ENCODE results near the gene HDAC5. TPM values are rescaled to one million over a fixed set of nuclear protein-coding genes. Genes with fewer than 3 reads are reported as not detected.

The HDAC5 gene
- total RNA-seq, 1 experiment from 2014 or later, result 11.5 TPM

DNA sequence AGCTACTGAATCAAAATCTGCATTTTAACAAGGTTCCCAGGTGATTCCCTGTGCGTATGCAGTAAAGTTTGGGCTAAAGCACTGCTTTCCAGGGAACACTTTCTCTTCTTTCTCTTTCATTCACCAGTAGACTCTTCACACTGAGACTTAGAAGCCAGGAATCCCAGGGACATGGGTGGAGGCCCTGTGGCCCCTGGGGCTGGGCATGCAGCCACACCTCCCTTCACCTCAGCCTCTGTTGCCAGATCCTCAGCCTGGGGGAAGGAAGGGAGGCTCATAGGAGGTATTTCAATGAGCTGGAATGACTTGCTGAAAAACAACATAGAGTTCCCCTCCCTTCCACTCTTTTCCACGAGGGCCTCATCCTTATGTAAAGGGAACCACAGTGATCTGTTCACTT lies 51.7 kb downstream of the HDAC5 start:
- in situ Hi-C loops (cut with HindIII; ENCODE audit: low pct_unique_long_range_greater_than_20kb, low sequenced_read_pairs) (no loop called here), intact Hi-C loops (cut with micrococcal nuclease; ENCODE audit: unreplicated experiment) (no loop called here)
- peaks cover 18% of the 10 kb centered on the region for H3K4me1 ChIP-seq (ENCODE audit: control insufficient read depth, insufficient read depth, low read length)
- no peaks in the 10 kb centered on the region for H3K9me3 ChIP-seq (ENCODE audit: control insufficient read depth, insufficient read depth, low read depth, low read length)
- peak overlapping the region; percentile 71 to 87 for H3K4me3 ChIP-seq (ENCODE audit: low read depth in 2 of 2, low read length in 2 of 2)
- POLR2A ChIA-PET, result interaction anchor here (0.7 kb wide), 1 partner anchor 291 kb away, joined by 5 read pairs; no protein-coding TSS in a partner anchor
- CTCF ChIA-PET, result interaction anchor here (0.6 kb wide), 1 partner anchor 49 kb away, joined by 5 read pairs; no protein-coding TSS in a partner anchor
- H3K27ac ChIP-seq (ENCODE audit: low read length), result peak overlapping the region; percentile 93
- TF ChIP-seq TCF7L2 (IDR thresholded peaks at IDR 0.05; ENCODE audit: low read depth, low read length), result no peak
- ATAC-seq (no peak), DNase-seq (ENCODE audit: low read depth, low spot score) (no peak)
- BruUV-seq (replicated peaks), result TSS peak; percentile 84
- H3K36me3 ChIP-seq (ENCODE audit: control insufficient read depth, insufficient read depth, low read length), result peaks cover 2% of the 10 kb centered on the region; the same call in 1 of the 2 replicates
- no peaks in the 10 kb centered on the region for H3K27me3 ChIP-seq (ENCODE audit: control insufficient read depth, insufficient read depth, low read length)

DNA sequence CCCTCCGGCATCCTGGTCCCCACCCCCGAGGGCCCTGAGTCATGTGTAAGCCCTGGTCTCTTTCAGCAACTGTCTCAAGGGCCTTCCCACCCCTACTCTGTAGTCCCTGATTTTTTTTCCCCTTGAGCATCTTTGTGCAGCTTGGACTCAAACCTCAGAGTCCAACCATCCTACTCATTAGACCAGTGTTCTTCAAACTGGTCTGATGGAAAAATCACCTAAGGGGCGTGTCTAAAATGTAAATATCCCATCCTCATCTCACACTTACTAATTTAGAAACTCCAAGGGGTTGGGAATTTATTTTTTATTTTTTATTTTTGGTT lies 52.3 kb downstream of the HDAC5 start:
- intact Hi-C loops (cut with micrococcal nuclease; ENCODE audit: unreplicated experiment), result no loop called here
- Histone ChIP-seq H3K9me3 (ENCODE audit: control insufficient read depth, insufficient read depth, low read depth, low read length) (no peaks in the 10 kb centered on the region), H3K27me3 (ENCODE audit: control insufficient read depth, insufficient read depth, low read length) (no peaks in the 10 kb centered on the region), H3K27ac (ENCODE audit: low read length) (peak overlapping the region; percentile 93), H3K4me1 (ENCODE audit: control insufficient read depth, insufficient read depth, low read length) (peaks cover 20% of the 10 kb centered on the region), H3K36me3 (ENCODE audit: control insufficient read depth, insufficient read depth, low read length) (peaks cover 2% of the 10 kb centered on the region; the same call in 1 of the 2 replicates), H3K4me3 (ENCODE audit: low read depth in 2 of 2, low read length in 2 of 2) (peak overlapping the region; percentile 71 to 87)
- ChIA-PET CTCF (no interaction called here), POLR2A (interaction anchor here (0.7 kb wide), 1 partner anchor 291 kb away, joined by 5 read pairs; no protein-coding TSS in a partner anchor)
- TF ChIP-seq, protein P1, sequence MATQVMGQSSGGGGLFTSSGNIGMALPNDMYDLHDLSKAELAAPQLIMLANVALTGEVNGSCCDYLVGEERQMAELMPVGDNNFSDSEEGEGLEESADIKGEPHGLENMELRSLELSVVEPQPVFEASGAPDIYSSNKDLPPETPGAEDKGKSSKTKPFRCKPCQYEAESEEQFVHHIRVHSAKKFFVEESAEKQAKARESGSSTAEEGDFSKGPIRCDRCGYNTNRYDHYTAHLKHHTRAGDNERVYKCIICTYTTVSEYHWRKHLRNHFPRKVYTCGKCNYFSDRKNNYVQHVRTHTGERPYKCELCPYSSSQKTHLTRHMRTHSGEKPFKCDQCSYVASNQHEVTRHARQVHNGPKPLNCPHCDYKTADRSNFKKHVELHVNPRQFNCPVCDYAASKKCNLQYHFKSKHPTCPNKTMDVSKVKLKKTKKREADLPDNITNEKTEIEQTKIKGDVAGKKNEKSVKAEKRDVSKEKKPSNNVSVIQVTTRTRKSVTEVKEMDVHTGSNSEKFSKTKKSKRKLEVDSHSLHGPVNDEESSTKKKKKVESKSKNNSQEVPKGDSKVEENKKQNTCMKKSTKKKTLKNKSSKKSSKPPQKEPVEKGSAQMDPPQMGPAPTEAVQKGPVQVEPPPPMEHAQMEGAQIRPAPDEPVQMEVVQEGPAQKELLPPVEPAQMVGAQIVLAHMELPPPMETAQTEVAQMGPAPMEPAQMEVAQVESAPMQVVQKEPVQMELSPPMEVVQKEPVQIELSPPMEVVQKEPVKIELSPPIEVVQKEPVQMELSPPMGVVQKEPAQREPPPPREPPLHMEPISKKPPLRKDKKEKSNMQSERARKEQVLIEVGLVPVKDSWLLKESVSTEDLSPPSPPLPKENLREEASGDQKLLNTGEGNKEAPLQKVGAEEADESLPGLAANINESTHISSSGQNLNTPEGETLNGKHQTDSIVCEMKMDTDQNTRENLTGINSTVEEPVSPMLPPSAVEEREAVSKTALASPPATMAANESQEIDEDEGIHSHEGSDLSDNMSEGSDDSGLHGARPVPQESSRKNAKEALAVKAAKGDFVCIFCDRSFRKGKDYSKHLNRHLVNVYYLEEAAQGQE (IDR thresholded peaks at IDR 0.05; ENCODE audit: insufficient read depth in 1 of 2, low read depth in 2 of 2, low read length in 1 of 2), result no peak
- TF ChIP-seq SIN3A (IDR thresholded peaks at IDR 0.05; ENCODE audit: borderline replicate concordance, insufficient read depth, low read depth, low read length), result no peak
- in situ Hi-C loops (cut with HindIII; ENCODE audit: low pct_unique_long_range_greater_than_20kb, low sequenced_read_pairs), result no loop called here
- ATAC-seq (no peak), DNase-seq (ENCODE audit: low read depth, low spot score) (no peak)
- no TSS peak for BruUV-seq (replicated peaks)

DNA sequence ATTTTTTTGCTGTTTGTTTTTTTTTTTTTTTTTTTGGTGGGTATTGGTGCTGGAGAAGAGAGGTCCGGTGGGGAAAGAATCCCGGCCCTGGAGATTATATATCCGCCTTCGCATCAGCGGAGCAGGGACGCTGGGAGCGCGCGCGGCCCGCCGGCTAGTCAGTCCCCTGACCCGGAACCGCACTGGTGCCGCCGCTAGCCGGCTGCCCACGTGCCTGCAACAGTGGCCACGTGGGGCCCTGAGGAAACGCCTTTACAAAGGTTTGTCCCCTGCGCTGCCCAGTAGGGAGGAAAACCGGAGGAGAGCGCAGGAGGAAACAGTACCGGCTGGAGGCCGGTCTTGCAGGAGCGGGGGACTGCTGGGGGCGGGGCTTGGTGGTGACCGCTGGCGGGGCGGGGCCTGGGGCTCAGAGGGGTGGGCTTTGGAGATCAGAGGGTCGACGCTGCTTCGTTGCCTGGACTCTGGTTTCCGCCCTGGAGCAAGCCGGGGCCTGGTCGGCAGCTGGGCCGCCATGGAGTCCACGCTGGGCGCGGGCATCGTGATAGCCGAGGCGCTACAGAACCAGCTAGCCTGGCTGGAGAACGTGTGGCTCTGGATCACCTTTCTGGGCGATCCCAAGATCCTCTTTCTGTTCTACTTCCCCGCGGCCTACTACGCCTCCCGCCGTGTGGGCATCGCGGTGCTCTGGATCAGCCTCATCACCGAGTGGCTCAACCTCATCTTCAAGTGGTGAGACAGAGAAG lies 52.8 kb downstream of the HDAC5 start, which contains the start of gene G6PC3:
Gene G6PC3, plus strand, starts transcription at position 281 of the 743 bp plus-strand sequence. Its CDS starts 231 bp downstream, at position 512.
- Histone ChIP-seq H3K27me3 (ENCODE audit: control insufficient read depth, insufficient read depth, low read length) (no peaks in the 10 kb centered on the region), H3K4me3 (ENCODE audit: low read depth in 2 of 2, low read length in 2 of 2) (peak within 1 kb of the TSS; percentile 71 to 87), H3K9me3 (ENCODE audit: control insufficient read depth, insufficient read depth, low read depth, low read length) (no peaks in the 10 kb centered on the region), H3K4me1 (ENCODE audit: control insufficient read depth, insufficient read depth, low read length) (peaks cover 20% of the 10 kb centered on the region), H3K27ac (ENCODE audit: low read length) (peak within 1 kb of the TSS; percentile 95), H3K36me3 (ENCODE audit: control insufficient read depth, insufficient read depth, low read length) (peaks cover 2% of the 10 kb centered on the region; the same call in 1 of the 2 replicates)
- ChIA-PET POLR2A (interaction anchor here (0.7 kb wide), 3 partner anchors 56 to 345 kb away, joined by 5 to 10 read pairs (median 5); partner anchors contain the start of gene TMEM101), CTCF (no interaction called here)
- in situ Hi-C loops (cut with HindIII; ENCODE audit: low pct_unique_long_range_greater_than_20kb, low sequenced_read_pairs), result no loop called here
- DNase-seq (ENCODE audit: low read depth, low spot score), result no peak
- peak; percentile 91 for ATAC-seq
- BruUV-seq (replicated peaks), result no TSS peak
- TF ChIP-seq POLR2AphosphoS5 (IDR thresholded peaks at IDR 0.05; ENCODE audit: low read depth, low read length) (peak; percentile 76), SIN3A (IDR thresholded peaks at IDR 0.05; ENCODE audit: borderline replicate concordance, insufficient read depth, low read depth, low read length) (peak; percentile 83; the same call in 1 of the 2 replicates), TCF7L2 (IDR thresholded peaks at IDR 0.05; ENCODE audit: low read depth, low read length) (0 out of 2 replicates have a peak, but pooled peaks have one; percentile 32)
- TF ChIP-seq, protein P2, sequence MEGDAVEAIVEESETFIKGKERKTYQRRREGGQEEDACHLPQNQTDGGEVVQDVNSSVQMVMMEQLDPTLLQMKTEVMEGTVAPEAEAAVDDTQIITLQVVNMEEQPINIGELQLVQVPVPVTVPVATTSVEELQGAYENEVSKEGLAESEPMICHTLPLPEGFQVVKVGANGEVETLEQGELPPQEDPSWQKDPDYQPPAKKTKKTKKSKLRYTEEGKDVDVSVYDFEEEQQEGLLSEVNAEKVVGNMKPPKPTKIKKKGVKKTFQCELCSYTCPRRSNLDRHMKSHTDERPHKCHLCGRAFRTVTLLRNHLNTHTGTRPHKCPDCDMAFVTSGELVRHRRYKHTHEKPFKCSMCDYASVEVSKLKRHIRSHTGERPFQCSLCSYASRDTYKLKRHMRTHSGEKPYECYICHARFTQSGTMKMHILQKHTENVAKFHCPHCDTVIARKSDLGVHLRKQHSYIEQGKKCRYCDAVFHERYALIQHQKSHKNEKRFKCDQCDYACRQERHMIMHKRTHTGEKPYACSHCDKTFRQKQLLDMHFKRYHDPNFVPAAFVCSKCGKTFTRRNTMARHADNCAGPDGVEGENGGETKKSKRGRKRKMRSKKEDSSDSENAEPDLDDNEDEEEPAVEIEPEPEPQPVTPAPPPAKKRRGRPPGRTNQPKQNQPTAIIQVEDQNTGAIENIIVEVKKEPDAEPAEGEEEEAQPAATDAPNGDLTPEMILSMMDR (IDR thresholded peaks at IDR 0.05), result no peak
- TF ChIP-seq, protein P1 (IDR thresholded peaks at IDR 0.05; ENCODE audit: insufficient read depth in 1 of 2, low read depth in 2 of 2, low read length in 1 of 2), result no peak
- intact Hi-C loops (cut with micrococcal nuclease; ENCODE audit: unreplicated experiment), result no loop called here
